Measurements from ENCODE around the gene CDADC1.

The CDADC1 gene

DNA sequence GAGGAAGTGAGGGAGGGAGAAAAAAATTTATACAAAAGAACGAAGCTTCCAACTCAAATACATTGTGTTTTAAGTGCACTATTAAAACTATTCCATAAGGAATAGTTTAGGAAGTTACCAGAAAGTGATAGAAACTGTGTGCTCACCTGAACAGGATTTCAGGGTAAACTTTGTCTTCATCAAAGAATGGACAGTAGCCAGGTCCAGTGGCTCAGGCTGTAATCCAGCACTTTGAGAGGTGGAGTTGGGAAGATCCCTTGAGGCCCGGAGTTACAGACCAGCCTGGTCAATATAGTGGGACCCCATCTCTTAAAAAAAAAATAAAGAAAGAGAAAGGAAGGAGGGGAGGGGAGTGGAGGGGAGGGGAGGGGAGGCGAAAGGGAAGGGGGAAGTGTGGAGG lies 13.0 kb upstream of the CDADC1 start:
- no peak overlapping the region for H3K4me3 ChIP-seq (ENCODE audit: low read depth, low read length)
- ChIA-PET CTCF (no interaction called here), POLR2A (no interaction called here)
- DNase-seq (ENCODE audit: low read depth, low spot score), result no peak
- TF ChIP-seq, protein P1, sequence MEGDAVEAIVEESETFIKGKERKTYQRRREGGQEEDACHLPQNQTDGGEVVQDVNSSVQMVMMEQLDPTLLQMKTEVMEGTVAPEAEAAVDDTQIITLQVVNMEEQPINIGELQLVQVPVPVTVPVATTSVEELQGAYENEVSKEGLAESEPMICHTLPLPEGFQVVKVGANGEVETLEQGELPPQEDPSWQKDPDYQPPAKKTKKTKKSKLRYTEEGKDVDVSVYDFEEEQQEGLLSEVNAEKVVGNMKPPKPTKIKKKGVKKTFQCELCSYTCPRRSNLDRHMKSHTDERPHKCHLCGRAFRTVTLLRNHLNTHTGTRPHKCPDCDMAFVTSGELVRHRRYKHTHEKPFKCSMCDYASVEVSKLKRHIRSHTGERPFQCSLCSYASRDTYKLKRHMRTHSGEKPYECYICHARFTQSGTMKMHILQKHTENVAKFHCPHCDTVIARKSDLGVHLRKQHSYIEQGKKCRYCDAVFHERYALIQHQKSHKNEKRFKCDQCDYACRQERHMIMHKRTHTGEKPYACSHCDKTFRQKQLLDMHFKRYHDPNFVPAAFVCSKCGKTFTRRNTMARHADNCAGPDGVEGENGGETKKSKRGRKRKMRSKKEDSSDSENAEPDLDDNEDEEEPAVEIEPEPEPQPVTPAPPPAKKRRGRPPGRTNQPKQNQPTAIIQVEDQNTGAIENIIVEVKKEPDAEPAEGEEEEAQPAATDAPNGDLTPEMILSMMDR (IDR thresholded peaks at IDR 0.05; ENCODE audit: insufficient read depth, low read length, missing control alignments), result no peak

DNA sequence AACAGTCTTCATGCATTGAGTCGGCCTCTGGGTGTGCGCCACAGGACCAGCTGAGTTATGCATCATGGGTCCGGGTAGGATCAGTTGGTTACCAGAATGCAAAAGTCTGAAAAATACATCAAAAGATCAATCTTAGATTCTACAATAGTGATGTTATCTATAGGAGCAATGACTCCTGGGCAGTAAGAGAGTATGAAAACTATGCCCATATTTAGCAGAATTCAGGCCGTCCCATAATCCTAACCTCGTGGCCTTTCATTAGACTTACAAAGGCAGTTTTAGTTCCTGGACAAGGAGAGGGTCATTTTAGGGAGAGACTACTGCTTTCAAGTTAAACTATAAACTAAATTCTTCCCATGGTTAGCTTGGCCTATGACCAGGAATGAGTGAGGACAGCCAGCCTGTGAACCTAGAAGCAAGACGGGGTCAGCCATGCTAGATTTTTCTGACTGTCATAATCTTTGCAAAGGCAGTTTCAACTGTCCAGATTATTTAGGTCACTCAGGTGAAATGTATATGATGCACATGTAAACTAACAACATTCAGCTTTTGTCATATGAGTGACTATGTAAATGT lies 11.8 kb upstream of the CDADC1 start:
- CTCF ChIA-PET, result interaction anchor here (0.6 kb wide), 2 partner anchors 32 to 711 kb away, joined by 3 read pairs; no protein-coding TSS in a partner anchor

DNA sequence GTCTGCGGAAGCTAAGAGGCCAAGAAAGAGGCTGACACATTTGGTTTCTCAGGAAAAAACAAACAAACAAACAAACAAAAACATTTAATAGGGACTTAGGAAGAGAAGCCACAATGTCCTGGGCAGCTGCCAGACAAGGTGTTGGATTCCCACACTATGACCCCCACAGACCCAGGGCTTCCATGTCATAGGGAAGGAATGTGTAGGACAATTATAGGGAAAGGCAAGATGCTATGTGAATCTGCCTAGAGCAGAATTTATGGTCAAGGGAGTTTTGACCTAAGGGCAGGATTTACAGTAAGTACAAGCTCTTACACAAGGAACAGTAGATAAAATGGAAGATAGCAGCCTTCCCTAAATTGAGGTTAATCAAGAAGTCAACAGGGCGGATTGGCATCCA lies 9.1 kb upstream of the CDADC1 start:
- ChIA-PET POLR2A (no interaction called here), CTCF (interaction anchor here (2.3 to 4.0 kb wide), 3 partner anchors 10 to 198 kb away, joined by 6 to 55 read pairs (median 19); no protein-coding TSS in a partner anchor)
- TF ChIP-seq, protein P1 (IDR thresholded peaks at IDR 0.05; ENCODE audit: insufficient read depth, low read length, missing control alignments), result no peak
- no peak overlapping the region for H3K4me3 ChIP-seq (ENCODE audit: low read depth, low read length)
- no peak for DNase-seq (ENCODE audit: low read depth, low spot score)

More for the DNA sequence above, 11.8 kb upstream of the CDADC1 start:
- POLR2A ChIA-PET, result no interaction called here
- no peak overlapping the region for H3K4me3 ChIP-seq (ENCODE audit: low read depth, low read length)
- TF ChIP-seq, protein P1 (IDR thresholded peaks at IDR 0.05; ENCODE audit: insufficient read depth, low read length, missing control alignments), result no peak
- DNase-seq (ENCODE audit: low read depth, low spot score), result no peak

DNA sequence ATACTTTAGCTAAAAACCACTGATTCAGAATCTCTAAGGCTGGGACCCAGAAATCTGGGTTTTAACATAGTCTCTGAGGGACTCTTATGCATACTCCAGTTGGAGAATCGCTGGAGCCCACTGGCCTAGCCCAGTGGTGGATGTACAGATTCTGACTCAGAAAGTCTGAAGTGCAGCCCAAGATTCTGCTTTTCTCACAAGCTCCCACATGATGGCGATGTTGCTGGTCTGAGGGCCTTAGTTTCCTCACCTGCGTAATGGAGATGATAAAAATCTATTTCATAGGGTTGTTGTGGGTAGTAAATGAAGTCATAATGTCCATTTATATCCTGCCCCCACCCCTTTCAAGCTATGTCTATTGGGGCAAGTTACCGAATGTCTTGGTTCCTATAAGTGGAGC lies 7.7 kb upstream of the CDADC1 start:
- ChIA-PET CTCF (interaction anchor here (0.8 to 4.0 kb wide), 20 partner anchors 9 to 366 kb away, joined by 3 to 55 read pairs (median 4); partner anchors contain the start of genes CDADC1 and FNDC3A), POLR2A (no interaction called here)
- no peak overlapping the region for H3K4me3 ChIP-seq (ENCODE audit: low read depth, low read length)
- no peak for DNase-seq (ENCODE audit: low read depth, low spot score)
- TF ChIP-seq, protein P1 (IDR thresholded peaks at IDR 0.05; ENCODE audit: insufficient read depth, low read length, missing control alignments), result peak; percentile 50

DNA sequence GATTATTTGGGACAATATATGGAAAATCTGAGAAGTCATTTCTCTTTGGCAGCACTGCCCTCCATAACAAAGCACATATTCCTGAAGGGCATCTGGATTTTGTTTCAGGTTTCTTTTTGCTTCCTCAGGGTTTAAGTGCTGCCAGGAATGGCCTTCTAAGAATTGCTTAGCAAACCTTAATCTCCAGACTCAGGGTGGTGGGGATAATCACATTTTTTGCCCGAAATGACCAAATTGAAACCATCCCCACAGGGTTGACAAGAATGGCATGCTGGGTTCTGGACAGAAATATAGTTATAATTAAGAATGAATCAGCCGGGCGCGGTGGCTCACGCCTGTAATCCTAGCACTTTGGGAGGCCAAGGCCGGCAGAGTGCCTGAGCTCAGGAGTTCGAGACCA lies 6.4 kb upstream of the CDADC1 start:
- ChIA-PET POLR2A (no interaction called here), CTCF (interaction anchor here (1.9 to 4.0 kb wide), 3 partner anchors 24 to 365 kb away, joined by 6 to 55 read pairs (median 9); no protein-coding TSS in a partner anchor)
- DNase-seq (ENCODE audit: low read depth, low spot score), result no peak
- no peak overlapping the region for H3K4me3 ChIP-seq (ENCODE audit: low read depth, low read length)
- TF ChIP-seq, protein P1 (IDR thresholded peaks at IDR 0.05; ENCODE audit: insufficient read depth, low read length, missing control alignments), result no peak

DNA sequence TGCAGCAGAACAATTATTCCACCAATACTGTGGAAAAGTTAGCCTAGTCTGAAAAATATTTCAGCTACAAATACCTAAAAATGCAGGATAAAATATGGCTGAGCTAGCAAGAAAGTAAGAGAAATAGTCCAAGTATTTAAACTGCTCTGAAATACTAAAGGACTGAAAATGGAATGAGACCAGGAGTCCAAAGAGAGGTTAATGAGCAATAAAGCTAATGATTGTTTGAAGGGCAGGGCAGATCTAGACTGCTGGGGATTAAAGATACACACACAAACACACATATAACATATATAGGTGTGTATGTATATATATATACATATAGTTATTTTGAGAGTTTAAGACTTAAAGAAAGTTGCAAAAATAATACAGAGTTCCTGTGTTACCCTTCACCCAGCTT lies 2.6 kb upstream of the CDADC1 start:
- POLR2A ChIA-PET, result no interaction called here
- CTCF ChIA-PET, result interaction anchor here (0.9 to 1.7 kb wide), 3 partner anchors 11 to 58 kb away, joined by 3 to 13 read pairs (median 3); no protein-coding TSS in a partner anchor
- no peak overlapping the region for H3K4me3 ChIP-seq (ENCODE audit: low read depth, low read length)
- no peak for DNase-seq (ENCODE audit: low read depth, low spot score)
- TF ChIP-seq, protein P1 (IDR thresholded peaks at IDR 0.05; ENCODE audit: insufficient read depth, low read length, missing control alignments), result no peak
